Mammary epithelial cell (primary cell): ENCODE results near the gene DDR2.

Source experiments
- CTCF ChIP-seq, 2 donors: IDR thresholded peaks in 1 of 2; conservative IDR thresholded peaks in 1 of 2; 2 replicates each; pipeline ENCODE4 v1.5.1; 2011 to 2012; ENCODE audit warnings: inconsistent platforms in 2 of 2, low read length in 2 of 2, mild to moderate bottlenecking in 2 of 2, control low read depth in 1 of 2, low read depth in 1 of 2; ENCODE audit not compliant: insufficient read depth in 1 of 2; ENCODE audit errors: extremely low read depth in 1 of 2
- EZH2 ChIP-seq: IDR thresholded peaks from 2 replicates; pipeline ENCODE4 v1.6.1; 2012; ENCODE audit warnings: low read length, inconsistent platforms, borderline replicate concordance

- TF ChIP-seq CTCF (conservative IDR thresholded peaks at IDR 0.05 in 1 of 2, IDR thresholded peaks at IDR 0.05 in 1 of 2; ENCODE audit: extremely low read depth in 1 of 2, insufficient read depth in 1 of 2, low read depth in 1 of 2, low read length in 2 of 2), result no peak
- TF ChIP-seq EZH2, result no peak
Observed at GRCh38 chr1:162631546-162632191, 595 bp upstream of the DDR2 start.
